ENCODE results near the gene GOLPH3L. TPM values are rescaled to one million over a fixed set of nuclear protein-coding genes. Genes with fewer than 3 reads are reported as not detected.

The GOLPH3L gene
- total RNA-seq, 1 experiment from 2014 or later, result 9.6 TPM

DNA sequence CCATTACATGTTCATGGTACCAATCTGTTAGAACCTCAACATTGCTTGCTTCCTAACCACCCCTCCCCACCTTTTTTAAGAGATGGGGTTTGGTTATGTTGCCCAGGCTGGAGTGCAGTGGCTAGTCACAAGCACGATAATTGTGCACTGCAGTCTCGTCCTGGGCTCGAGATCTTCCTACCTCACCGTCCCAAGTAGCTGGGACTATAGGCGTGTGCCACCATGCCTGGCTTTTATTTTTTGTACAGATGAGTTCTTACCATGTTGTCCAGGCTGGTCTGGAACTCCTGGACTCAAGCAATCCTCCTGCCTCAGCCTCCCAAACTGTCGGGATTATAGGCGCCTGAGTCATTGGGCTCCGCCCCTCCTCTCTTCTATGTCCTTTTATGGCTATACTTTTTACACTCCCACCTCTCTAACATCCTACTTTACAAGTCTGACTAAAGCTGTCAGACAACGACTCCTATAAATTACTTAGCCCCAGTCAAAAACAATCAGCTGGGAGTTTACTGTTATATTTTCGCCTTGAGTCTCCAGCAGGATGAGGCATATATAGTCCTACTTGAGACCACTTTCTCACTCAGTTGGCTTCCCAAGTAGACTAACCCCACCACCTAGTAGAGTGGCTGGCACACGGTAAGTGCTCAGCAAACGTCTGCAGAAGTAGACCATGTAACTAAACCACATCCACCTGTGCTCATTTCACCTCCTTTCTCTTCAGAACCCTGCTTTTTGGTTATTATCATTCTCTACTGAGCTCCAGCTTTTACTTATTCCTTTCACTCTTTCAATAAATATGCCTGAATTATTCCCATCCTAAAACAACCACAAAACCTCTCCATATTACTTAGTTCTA, 81.4 kb downstream of the GOLPH3L start:
- no peak for TF ChIP-seq EZH2phosphoT487 (IDR thresholded peaks at IDR 0.05; ENCODE audit: borderline replicate concordance, low read length)
- TF ChIP-seq, protein P1, sequence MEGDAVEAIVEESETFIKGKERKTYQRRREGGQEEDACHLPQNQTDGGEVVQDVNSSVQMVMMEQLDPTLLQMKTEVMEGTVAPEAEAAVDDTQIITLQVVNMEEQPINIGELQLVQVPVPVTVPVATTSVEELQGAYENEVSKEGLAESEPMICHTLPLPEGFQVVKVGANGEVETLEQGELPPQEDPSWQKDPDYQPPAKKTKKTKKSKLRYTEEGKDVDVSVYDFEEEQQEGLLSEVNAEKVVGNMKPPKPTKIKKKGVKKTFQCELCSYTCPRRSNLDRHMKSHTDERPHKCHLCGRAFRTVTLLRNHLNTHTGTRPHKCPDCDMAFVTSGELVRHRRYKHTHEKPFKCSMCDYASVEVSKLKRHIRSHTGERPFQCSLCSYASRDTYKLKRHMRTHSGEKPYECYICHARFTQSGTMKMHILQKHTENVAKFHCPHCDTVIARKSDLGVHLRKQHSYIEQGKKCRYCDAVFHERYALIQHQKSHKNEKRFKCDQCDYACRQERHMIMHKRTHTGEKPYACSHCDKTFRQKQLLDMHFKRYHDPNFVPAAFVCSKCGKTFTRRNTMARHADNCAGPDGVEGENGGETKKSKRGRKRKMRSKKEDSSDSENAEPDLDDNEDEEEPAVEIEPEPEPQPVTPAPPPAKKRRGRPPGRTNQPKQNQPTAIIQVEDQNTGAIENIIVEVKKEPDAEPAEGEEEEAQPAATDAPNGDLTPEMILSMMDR (conservative IDR thresholded peaks at IDR 0.05; ENCODE audit: low read depth, low read length), result no peak
- TF ChIP-seq EZH2 (IDR thresholded peaks at IDR 0.05; ENCODE audit: low read length, unreplicated experiment), result no peak
- H3K4me1 ChIP-seq (ENCODE audit: insufficient read depth, low read length), result peaks cover 57% of the 10 kb centered on the region
- no peak overlapping the region for H2AFZ ChIP-seq (ENCODE audit: low read length)
- DNase-seq (peak; percentile 53), ATAC-seq (no peak)
- no peaks in the 10 kb centered on the region for H4K20me1 ChIP-seq (ENCODE audit: low read length)
- H3K36me3 ChIP-seq (ENCODE audit: low read depth, low read length), result peaks cover 28% of the 10 kb centered on the region
- peaks cover 14% of the 10 kb centered on the region for H3F3A ChIP-seq (ENCODE audit: low read length, unreplicated experiment)
- no peak overlapping the region for H3K4me2 ChIP-seq (ENCODE audit: low read length)
- H3K9ac ChIP-seq (ENCODE audit: low read length), result peak overlapping the region; percentile 85; the same call in 1 of the 2 replicates
- H3K27ac ChIP-seq (ENCODE audit: low read length), result peak overlapping the region; percentile 98
- intact Hi-C loops (cut with micrococcal nuclease), result no loop called here
- peaks cover 21% of the 10 kb centered on the region for H3K79me2 ChIP-seq (ENCODE audit: low read length)
- no peaks in the 10 kb centered on the region for H3K27me3 ChIP-seq (ENCODE audit: low read length)
- H3K9me2 ChIP-seq (replicated peaks; ENCODE audit: low read length), result no peaks in the 10 kb centered on the region
- CTCF ChIA-PET, result interaction anchor here (0.6 kb wide), 1 partner anchor 198 kb away, joined by 4 read pairs; no protein-coding TSS in a partner anchor
- no TSS peak for BruUV-seq (replicated peaks)
- H3K9me3 ChIP-seq (ENCODE audit: low read length), result no peaks in the 10 kb centered on the region
- no peak overlapping the region for H3K4me3 ChIP-seq (ENCODE audit: low read length)
- POLR2A ChIA-PET (ENCODE audit: unreplicated experiment), result interaction anchor here (0.6 kb wide), 2 partner anchors 51 to 53 kb away, joined by 3 to 8 read pairs; no protein-coding TSS in a partner anchor

DNA sequence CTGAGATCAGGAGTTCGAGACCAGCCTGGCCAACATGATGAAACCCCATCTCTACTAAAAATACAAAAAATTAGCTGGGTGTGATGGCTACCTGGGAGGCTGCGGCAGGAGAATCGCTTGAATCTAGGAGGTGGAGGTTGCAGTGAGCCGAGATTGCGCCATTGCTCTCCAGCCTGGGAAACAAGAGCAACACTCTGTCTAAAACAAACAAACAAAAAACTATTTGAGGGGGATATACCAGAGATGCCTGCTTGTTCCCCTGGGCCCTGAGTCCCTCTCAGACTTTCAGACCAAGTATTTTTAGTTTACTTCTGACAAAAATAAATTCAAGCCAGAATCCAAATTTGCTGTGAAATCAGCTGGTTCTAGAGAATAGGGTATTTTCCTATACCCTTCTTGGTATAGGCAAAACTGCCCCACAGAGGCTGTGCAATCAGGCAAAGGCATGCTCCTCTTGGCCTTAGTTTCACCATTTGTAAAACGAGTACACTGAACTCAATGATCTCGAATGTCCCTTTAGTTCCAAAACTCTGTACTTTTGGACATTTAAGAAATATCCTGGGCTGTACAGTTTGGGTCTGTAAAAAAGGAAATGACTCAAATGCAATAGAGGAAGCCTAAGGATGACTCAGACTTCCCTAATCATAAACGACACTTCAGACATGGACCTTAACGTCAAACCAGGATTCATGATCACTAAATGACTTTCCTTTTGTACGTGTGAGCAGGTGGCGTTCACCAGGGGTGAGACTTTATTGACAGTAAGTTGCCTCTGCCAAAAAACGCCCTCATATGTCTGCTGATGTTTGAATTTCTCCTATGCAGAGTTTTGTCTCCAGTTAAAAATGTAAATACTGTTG, 83.7 kb downstream of the GOLPH3L start:
- Histone ChIP-seq H3K4me3 (ENCODE audit: low read length) (peak overlapping the region; percentile 20; the same call in 1 of the 2 replicates), H3F3A (ENCODE audit: low read length, unreplicated experiment) (peaks cover 14% of the 10 kb centered on the region), H3K4me1 (ENCODE audit: insufficient read depth, low read length) (peaks cover 51% of the 10 kb centered on the region), H3K9me3 (ENCODE audit: low read length) (no peaks in the 10 kb centered on the region), H2AFZ (ENCODE audit: low read length) (no peak overlapping the region), H3K27me3 (ENCODE audit: low read length) (no peaks in the 10 kb centered on the region), H3K79me2 (ENCODE audit: low read length) (peaks cover 28% of the 10 kb centered on the region), H4K20me1 (ENCODE audit: low read length) (no peaks in the 10 kb centered on the region), H3K9ac (ENCODE audit: low read length) (peak overlapping the region; percentile 95), H3K9me2 (replicated peaks; ENCODE audit: low read length) (no peaks in the 10 kb centered on the region), H3K4me2 (ENCODE audit: low read length) (peak overlapping the region; percentile 66), H3K27ac (ENCODE audit: low read length) (peak overlapping the region; percentile 98), H3K36me3 (ENCODE audit: low read depth, low read length) (peaks cover 13% of the 10 kb centered on the region)
- intact Hi-C loops (cut with micrococcal nuclease), result loop anchor here (2.0 to 5.0 kb wide), 2 partner anchors 34 to 264 kb away; partner anchors contain the start of genes ARNT and MCL1
- ChIA-PET POLR2A (ENCODE audit: unreplicated experiment) (interaction anchor here (0.6 to 1.4 kb wide), 3 partner anchors 17 to 223 kb away, joined by 3 to 7 read pairs (median 3); partner anchors contain the start of gene MCL1), CTCF (interaction anchor here (0.6 kb wide), 1 partner anchor 51 kb away, joined by 3 read pairs; no protein-coding TSS in a partner anchor)
- ATAC-seq, result peak; percentile 86
- peak; percentile 98 for DNase-seq
- TSS peak; percentile 43 for BruUV-seq (replicated peaks)
- TF ChIP-seq EZH2 (IDR thresholded peaks at IDR 0.05; ENCODE audit: low read length, unreplicated experiment) (no peak), EZH2phosphoT487 (IDR thresholded peaks at IDR 0.05; ENCODE audit: borderline replicate concordance, low read length) (no peak)
- TF ChIP-seq, protein P1 (conservative IDR thresholded peaks at IDR 0.05; ENCODE audit: low read depth, low read length), result no peak

Measured in PC-3 (cell line).